K562 (cell line): Measurements from ENCODE around the gene MPIG6B. TPM values are rescaled to one million over a fixed set of nuclear protein-coding genes. Genes with fewer than 3 reads are reported as not detected.
A peak's percentile ranks its signal among the peaks of the same experiment; 100 is the strongest.

Source experiments
- ADNP ChIP-seq: fragments of 200-800 bp; sonication (Bioruptor generic); IDR thresholded peaks from 2 replicates; pipeline ENCODE4 v1.6.1; 2016; ENCODE audit warnings: missing genetic modification characterization, missing compliant biosample characterization
- BRF1 ChIP-seq: IDR thresholded peaks from 3 replicates; pipeline ENCODE4 v1.6.1; 2011; ENCODE audit warnings: borderline replicate concordance, mild to moderate bottlenecking; ENCODE audit not compliant: insufficient read length; ENCODE audit errors: extremely low read depth
- BRF2 ChIP-seq: IDR thresholded peaks from 3 replicates; pipeline ENCODE4 v1.6.1; 2011; ENCODE audit warnings: borderline replicate concordance, mild to moderate bottlenecking; ENCODE audit not compliant: insufficient read length, insufficient read depth
- CBFA2T2 ChIP-seq: fragments of 450-650 bp; conservative IDR thresholded peaks from 2 replicates; pipeline ENCODE4 v1.6.1; 2017; ENCODE audit warnings: mild to moderate bottlenecking
- CEBPZ ChIP-seq: fragments of 150-350 bp; IDR thresholded peaks from 2 replicates; pipeline ENCODE4 v1.6.1; 2014; ENCODE audit warnings: low read depth, mild to moderate bottlenecking, low read length, borderline replicate concordance
- CHD2 ChIP-seq: IDR thresholded peaks from 2 replicates; pipeline ENCODE4 v1.6.1; 2011; ENCODE audit warnings: low read depth, low read length
- DLX4 ChIP-seq: fragments of 250-450 bp; sonication (Bioruptor Pico); IDR thresholded peaks from 2 replicates; pipeline ENCODE4 v1.6.1; 2021; ENCODE audit warnings: mild to moderate bottlenecking
- EP300 ChIP-seq: IDR thresholded peaks from 2 replicates; pipeline ENCODE4 v1.6.1; 2012; ENCODE audit warnings: low read length, improper control_type of control experiment
- FOXJ3 ChIP-seq: sonication (generic); formaldehyde crosslinking; IDR thresholded peaks from 2 replicates; pipeline ENCODE4 v1.4.0; 2020; ENCODE audit warnings: mild to moderate bottlenecking, missing genetic modification reagents
- HDAC2 ChIP-seq: fragments of 450-650 bp; IDR thresholded peaks from 2 replicates; pipeline ENCODE4 v1.6.1; 2016; ENCODE audit warnings: mild to moderate bottlenecking
- HNRNPK ChIP-seq: fragments of 200-400 bp; formaldehyde crosslinking; IDR thresholded peaks from one replicate; pipeline ENCODE4 v1.6.1; 2018; ENCODE audit warnings: mild to moderate bottlenecking, low read depth, low read length; ENCODE audit not compliant: poor library complexity, severe bottlenecking
- L3MBTL2 ChIP-seq: fragments of 450-650 bp; IDR thresholded peaks from 2 replicates; pipeline ENCODE4 v1.6.1; 2016; ENCODE audit warnings: mild to moderate bottlenecking, moderate library complexity
- MAFF ChIP-seq: IDR thresholded peaks from 2 replicates; pipeline ENCODE4 v1.6.1; 2012; ENCODE audit warnings: low read length, improper control_type of control experiment
- PATZ1 ChIP-seq: fragments of 250-450 bp; sonication (Bioruptor Pico); IDR thresholded peaks from 2 replicates; pipeline ENCODE4 v1.5.0; 2020; ENCODE audit warnings: mild to moderate bottlenecking, borderline replicate concordance
- PHF21A ChIP-seq: fragments of 450-650 bp; IDR thresholded peaks from 2 replicates; pipeline ENCODE4 v1.6.1; 2017; ENCODE audit warnings: low read depth, borderline replicate concordance
- POLR2B ChIP-seq: fragments of 450-650 bp; IDR thresholded peaks from 2 replicates; pipeline ENCODE4 v1.6.1; 2018; ENCODE audit warnings: low read depth; ENCODE audit not compliant: partially characterized antibody
- POLR2H ChIP-seq: IDR thresholded peaks from 2 replicates; pipeline ENCODE4 v1.6.1; 2016; ENCODE audit warnings: missing genetic modification characterization, low read depth, mild to moderate bottlenecking, control low read depth, missing compliant biosample characterization, moderate library complexity
- SPI1 ChIP-seq: IDR thresholded peaks from 2 replicates; pipeline ENCODE4 v1.6.1; 2011; ENCODE audit warnings: low read depth, low read length, control low read depth, borderline replicate concordance
- ZBTB1 ChIP-seq: sonication (generic); formaldehyde crosslinking; IDR thresholded peaks from 2 replicates; pipeline ENCODE4 v1.8.1; 2023; ENCODE audit warnings: missing genetic modification reagents, low read depth, mild to moderate bottlenecking, borderline replicate concordance
- ZNF175 ChIP-seq: fragments of 200-800 bp; sonication (Bioruptor generic); IDR thresholded peaks from 2 replicates; pipeline ENCODE4 v1.6.1; 2016; ENCODE audit warnings: low read depth, mild to moderate bottlenecking, missing genetic modification characterization, missing compliant biosample characterization
- ZNF507 ChIP-seq: conservative IDR thresholded peaks from 2 replicates; pipeline ENCODE4 v1.6.1; 2017; ENCODE audit warnings: missing genetic modification characterization, missing compliant biosample characterization
- polyA plus RNA-seq, 8 experiments: library from polyadenylated mRNA; depleted of rRNA in 4 of 8; stranded (reverse) in 5 of 8; unstranded in 3 of 8; fragments of >200 nt; fragmentation: Nextera tagmentation in 2 of 8; fragmentation: Illumina TruSeq in 1 of 8; extraction: Ambion mirVana in 2 of 8; extraction: Trizol in 1 of 8; gene quantifications; 2 replicates each; pipeline versions ENCODE4 v1.2.1 to v1.2.3, GENCODE V29; 2011 to 2014; ENCODE audit warnings: inconsistent platforms in 1 of 8, missing spikeins in 1 of 8
- total RNA-seq, 7 experiments: library from RNA; depleted of rRNA in 6 of 7; stranded (reverse); fragments of >200 nt in 6 of 7; fragmentation: Illumina TruSeq in 2 of 7; extraction: Trizol in 2 of 7; gene quantifications; 2 replicates each; pipeline versions ENCODE4 v1.2.1 to v1.2.3, GENCODE V29; 2011 to 2021; ENCODE audit warnings: low replicate concordance in 1 of 7
- TF ChIP-seq, protein P1 (sequence below), 2 experiments: fragments of 250-450 bp in 1 of 2; fragments of 450-650 bp in 1 of 2; sonication (Bioruptor Pico) in 1 of 2; IDR thresholded peaks; 2 replicates each; pipeline versions ENCODE4 v1.6.1 to v1.8.0; 2016 to 2021; ENCODE audit warnings: mild to moderate bottlenecking in 2 of 2, moderate library complexity in 2 of 2, missing compliant biosample characterization in 1 of 2, missing genetic modification characterization in 1 of 2

The MPIG6B gene
- total and polyA plus RNA-seq, 9 of the 15 experiments (the other 6 are each of a cell fraction or from before 2014, with no cell fraction given), result 0.11 to 1.2 (median 0.28) TPM; not detected in 1

- TF ChIP-seq L3MBTL2 (peak; percentile 33; the same call in 1 of the 2 replicates), DLX4 (CRISPR knock-in tag) (no peak), BRF2 (no peak), POLR2H (no peak), EP300 (peak; percentile 26; the same call in 1 of the 2 replicates), POLR2B (no peak), CEBPZ (no peak), FOXJ3 (CRISPR knock-in tag) (no peak), MAFF (no peak), BRF1 (no peak), CBFA2T2 (peak; percentile 56), ZNF507 (no peak), CHD2 (no peak), ZNF175 (no peak), HNRNPK (no peak), PHF21A (no peak), SPI1 (peak; percentile 12; the same call in 1 of the 2 replicates), HDAC2 (no peak), ADNP (tag) (no peak), ZBTB1 (CRISPR knock-in tag) (no peak), PATZ1 (CRISPR knock-in tag) (no peak)
- TF ChIP-seq, protein P1, sequence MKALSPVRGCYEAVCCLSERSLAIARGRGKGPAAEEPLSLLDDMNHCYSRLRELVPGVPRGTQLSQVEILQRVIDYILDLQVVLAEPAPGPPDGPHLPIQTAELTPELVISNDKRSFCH (CRISPR knock-in tag; IDR thresholded peaks at IDR 0.05), result no peak
- TF ChIP-seq, protein P1 (tag; IDR thresholded peaks at IDR 0.05), result peak; percentile 94
These were observed 16.6 kb upstream of the MPIG6B start, which contains the start of gene LY6G6F (continued) for GRCh38 chr6:31706599-31706998.
